Liver (tissue), 9 donors: Measurements from ENCODE around the gene COL23A1. TPM values are rescaled to one million over a fixed set of nuclear protein-coding genes. Genes with fewer than 3 reads are reported as not detected.

Experiments used
- DNase-seq: peaks from one replicate; pipeline ENCODE4 v3.0.0-alpha.2; 2017; ENCODE audit warnings: low spot score
- H3K27ac ChIP-seq, 2 donors: one replicate each; pipeline ENCODE4 v1.7.0; 2013; ENCODE audit warnings: inconsistent platforms in 2 of 2, low read length in 2 of 2, control low read depth in 1 of 2, low read depth in 1 of 2, mild to moderate bottlenecking in 1 of 2
- H3K27me3 ChIP-seq, 4 donors: one replicate each; pipeline versions ENCODE4 v1.6.1 to v1.7.0; 2013; ENCODE audit warnings: low read length in 3 of 4, inconsistent platforms in 1 of 4, mild to moderate bottlenecking in 1 of 4, moderate library complexity in 1 of 4; ENCODE audit not compliant: control insufficient read depth in 4 of 4, insufficient read depth in 4 of 4
- H3K36me3 ChIP-seq, 4 donors: one replicate each; pipeline versions ENCODE4 v1.6.1 to v1.7.0; 2013; ENCODE audit warnings: low read length in 3 of 4, mild to moderate bottlenecking in 3 of 4, low read depth in 1 of 4, moderate library complexity in 1 of 4; ENCODE audit not compliant: control insufficient read depth in 4 of 4, insufficient read depth in 3 of 4
- H3K4me1 ChIP-seq, 4 donors: one replicate each; pipeline versions ENCODE4 v1.6.1 to v1.7.0; 2013; ENCODE audit warnings: low read length in 3 of 4, mild to moderate bottlenecking in 3 of 4, moderate library complexity in 1 of 4; ENCODE audit not compliant: control insufficient read depth in 4 of 4, insufficient read depth in 4 of 4
- H3K4me3 ChIP-seq, 3 donors: one replicate each; pipeline versions ENCODE4 v1.6.1 to v1.7.0; 2013; ENCODE audit warnings: low read length in 3 of 3, control low read depth in 1 of 3, low read depth in 1 of 3, mild to moderate bottlenecking in 1 of 3
- H3K9ac ChIP-seq, 2 donors: one replicate each; pipeline ENCODE4 v1.7.0; 2013; ENCODE audit warnings: low read length in 2 of 2, mild to moderate bottlenecking in 2 of 2, moderate library complexity in 2 of 2, control low read depth in 1 of 2, low read depth in 1 of 2
- H3K9me3 ChIP-seq, 4 donors: one replicate each; pipeline versions ENCODE4 v1.6.1 to v1.7.0; 2013; ENCODE audit warnings: low read length in 3 of 4; ENCODE audit not compliant: control insufficient read depth in 4 of 4
- EGR1 ChIP-seq, 2 donors: IDR thresholded peaks; 2 replicates each; pipeline ENCODE4 v1.6.1; 2016 to 2018; ENCODE audit warnings: antibody characterized with exemption in 2 of 2, low read depth in 2 of 2
- FOXA1 ChIP-seq: IDR thresholded peaks from 2 replicates; pipeline ENCODE4 v1.6.1; 2016; ENCODE audit warnings: antibody characterized with exemption
- FOXA2 ChIP-seq: IDR thresholded peaks from 2 replicates; pipeline ENCODE4 v1.6.1; 2016; ENCODE audit warnings: antibody characterized with exemption
- GABPA ChIP-seq, 2 donors: IDR thresholded peaks in 1 of 2; conservative IDR thresholded peaks in 1 of 2; 2 replicates each; pipeline ENCODE4 v1.6.1; 2016; ENCODE audit warnings: antibody characterized with exemption in 2 of 2, mild to moderate bottlenecking in 1 of 2, moderate library complexity in 1 of 2
- HNF4A ChIP-seq, 2 donors: conservative IDR thresholded peaks; 2 replicates each; pipeline ENCODE4 v1.6.1; 2016; ENCODE audit warnings: antibody characterized with exemption in 2 of 2, mild to moderate bottlenecking in 2 of 2
- HNF4G ChIP-seq: IDR thresholded peaks from 2 replicates; pipeline ENCODE4 v1.6.1; 2016; ENCODE audit warnings: antibody characterized with exemption
- JUND ChIP-seq, 2 donors: IDR thresholded peaks; 2 replicates each; pipeline ENCODE4 v1.6.1; 2016; ENCODE audit warnings: antibody characterized with exemption in 2 of 2
- NR2F2 ChIP-seq: IDR thresholded peaks from 2 replicates; pipeline ENCODE4 v1.6.1; 2016; ENCODE audit warnings: antibody characterized with exemption
- REST ChIP-seq: IDR thresholded peaks from 2 replicates; pipeline ENCODE4 v1.6.1; 2016; ENCODE audit warnings: antibody characterized with exemption, mild to moderate bottlenecking
- RXRA ChIP-seq, 2 donors: IDR thresholded peaks; 2 replicates each; pipeline ENCODE4 v1.6.1; 2017 to 2018; ENCODE audit warnings: antibody characterized with exemption in 2 of 2, mild to moderate bottlenecking in 1 of 2
- SP1 ChIP-seq: IDR thresholded peaks from 2 replicates; pipeline ENCODE4 v1.6.1; 2018; ENCODE audit warnings: antibody characterized with exemption, mild to moderate bottlenecking
- YY1 ChIP-seq: IDR thresholded peaks from 2 replicates; pipeline ENCODE4 v1.6.1; 2016; ENCODE audit warnings: antibody characterized with exemption, mild to moderate bottlenecking
- ZBTB33 ChIP-seq: IDR thresholded peaks from 2 replicates; pipeline ENCODE4 v1.6.1; 2016; ENCODE audit warnings: antibody characterized with exemption
- WGBS: extraction: QIAGEN DNeasy Blood & Tissue Kit; methylation state at CpG from one replicate; pipeline ENCODE4 v1.1.7; 2013; 5-methylcytosine and 5-hydroxymethylcytosine counted together
- polyA plus RNA-seq, 2 donors: library from polyadenylated mRNA; stranded (reverse) in 1 of 2; unstranded in 1 of 2; fragments of 200-250 nt in 1 of 2; fragments of >200 nt in 1 of 2; fragmentation: Nextera tagmentation in 1 of 2; extraction: Ambion mirVana in 1 of 2; gene quantifications; one replicate each; pipeline versions ENCODE4 v1.2.1 to v1.2.3, GENCODE V29; 2013 to 2015
- total RNA-seq, 2 donors: library from RNA; depleted of rRNA; stranded (reverse); fragments of >200 nt; gene quantifications; one replicate each; pipeline ENCODE4 v1.2.3, GENCODE V29; 2014
- TF ChIP-seq, protein P1 (sequence below): IDR thresholded peaks from 2 replicates; pipeline ENCODE4 v1.6.1; 2016; ENCODE audit warnings: antibody characterized with exemption
- TF ChIP-seq, protein P2 (sequence below): IDR thresholded peaks from 2 replicates; pipeline ENCODE4 v1.6.1; 2016; ENCODE audit warnings: antibody characterized with exemption
- donor health status: healthy.
- donor health status: healthy.
- donor health status: healthy.
- donor health status: healthy.
- donor health status: healthy.

COL23A1 gene
- total and polyA plus RNA-seq, 4 donors = 0.08 to 1.4 (median 0.27) TPM

DNA sequence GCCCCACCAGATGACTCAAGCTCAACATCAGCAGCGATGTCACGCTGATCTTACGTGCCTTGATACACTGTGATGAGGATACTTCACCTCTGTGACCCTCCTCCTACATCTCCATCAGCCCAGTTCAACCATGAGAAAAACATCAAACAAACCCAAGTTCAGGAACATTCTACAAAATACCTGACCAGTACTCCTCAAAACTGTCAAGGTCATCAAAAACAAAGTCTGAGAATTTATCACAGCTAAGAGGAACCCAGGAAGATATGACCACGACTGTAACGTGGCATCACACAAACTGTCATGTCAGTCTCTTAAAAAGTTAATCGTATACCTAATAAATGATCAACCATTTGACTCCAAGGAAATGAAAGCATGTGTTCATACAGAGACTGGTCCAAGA lies 90.8 kb downstream of the COL23A1 start:
- Histone ChIP-seq H3K4me3 (no peak overlapping the region), H3K27ac (no peak overlapping the region), H3K36me3 (no peaks in the 10 kb centered on the region), H3K27me3 (no peaks in the 10 kb centered on the region), H3K9me3 (no peaks in the 10 kb centered on the region), H3K9ac (no peak overlapping the region), H3K4me1 (no peaks in the 10 kb centered on the region)
- TF ChIP-seq FOXA1 = no peak
- TF ChIP-seq HNF4A (conservative IDR thresholded peaks at IDR 0.05) = no peak
- TF ChIP-seq GABPA (IDR thresholded peaks at IDR 0.05 in 1 of 2, conservative IDR thresholded peaks at IDR 0.05 in 1 of 2) = no peak
- TF ChIP-seq, protein P1, sequence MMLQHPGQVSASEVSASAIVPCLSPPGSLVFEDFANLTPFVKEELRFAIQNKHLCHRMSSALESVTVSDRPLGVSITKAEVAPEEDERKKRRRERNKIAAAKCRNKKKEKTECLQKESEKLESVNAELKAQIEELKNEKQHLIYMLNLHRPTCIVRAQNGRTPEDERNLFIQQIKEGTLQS = no peak
- TF ChIP-seq EGR1 (IDR thresholded peaks at IDR 0.05; ENCODE audit: low read depth in 2 of 2) = no peak
- no peak for TF ChIP-seq ZBTB33
- TF ChIP-seq RXRA (IDR thresholded peaks at IDR 0.05) = no peak
- TF ChIP-seq JUND (IDR thresholded peaks at IDR 0.05) = no peak
- TF ChIP-seq, protein P2, sequence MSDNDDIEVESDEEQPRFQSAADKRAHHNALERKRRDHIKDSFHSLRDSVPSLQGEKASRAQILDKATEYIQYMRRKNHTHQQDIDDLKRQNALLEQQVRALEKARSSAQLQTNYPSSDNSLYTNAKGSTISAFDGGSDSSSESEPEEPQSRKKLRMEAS = no peak
- no peak for TF ChIP-seq FOXA2
- TF ChIP-seq HNF4G = no peak
- TF ChIP-seq YY1 = no peak
- DNase-seq = no peak
- 78% methylated on average over 6 of the region's 6 CpGs for WGBS

DNA sequence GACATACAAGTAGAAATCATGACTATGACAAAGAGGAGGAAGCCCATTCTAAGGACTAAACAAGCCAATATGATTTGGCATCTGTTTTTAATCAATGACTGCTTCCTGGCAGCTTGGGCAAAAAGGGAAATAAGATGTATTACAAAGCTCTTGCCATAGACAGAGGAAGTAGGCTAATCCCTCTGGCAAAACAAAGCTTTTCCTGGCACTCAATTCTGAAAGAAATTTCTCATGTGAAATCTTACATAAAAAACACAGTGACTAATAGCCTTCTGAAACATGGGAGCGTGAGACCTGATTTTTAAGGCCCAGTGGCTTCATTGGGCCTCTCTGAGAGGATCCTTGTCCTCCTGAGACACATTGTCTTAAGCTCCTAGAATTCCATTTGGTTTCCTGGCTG lies 93.6 kb downstream of the COL23A1 start:
- DNase-seq = no peak
- H3K9ac ChIP-seq = no peak overlapping the region
- no peaks in the 10 kb centered on the region for H3K27me3 ChIP-seq

GRCh38 chr5:178496214-178496613 lies 94.0 kb downstream of the COL23A1 start:
- Histone ChIP-seq H3K27ac (no peak overlapping the region), H3K4me3 (no peak overlapping the region), H3K9ac (no peak overlapping the region), H3K27me3 (no peaks in the 10 kb centered on the region), H3K36me3 (no peaks in the 10 kb centered on the region), H3K4me1 (no peaks in the 10 kb centered on the region), H3K9me3 (no peaks in the 10 kb centered on the region)
- DNase-seq = no peak
- no peak for TF ChIP-seq HNF4G
- TF ChIP-seq SP1 = no peak
- no peak for TF ChIP-seq REST
- no peak for TF ChIP-seq NR2F2
- TF ChIP-seq EGR1 (IDR thresholded peaks at IDR 0.05; ENCODE audit: low read depth in 2 of 2) = no peak
- WGBS = 93% methylated on average over 5 of the region's 5 CpGs

More for the DNA sequence above, 93.6 kb downstream of the COL23A1 start:
- Histone ChIP-seq H3K36me3 (no peaks in the 10 kb centered on the region), H3K4me1 (no peaks in the 10 kb centered on the region), H3K27ac (no peak overlapping the region), H3K9me3 (no peaks in the 10 kb centered on the region), H3K4me3 (no peak overlapping the region)
- no peak for TF ChIP-seq RXRA (IDR thresholded peaks at IDR 0.05)
- WGBS = 81% methylated on average over 1 of the region's 1 CpG
